Thyroid gland (tissue), 4 donors: ENCODE results near the gene TMC1.

Experiments used
- CTCF ChIP-seq, 6 experiments: fragments of 200-600 bp in 3 of 6; fragments of 450-650 bp in 3 of 6; sonication (generic) in 3 of 6; IDR thresholded peaks; one replicate each; pipeline ENCODE4 v1.5.1; 2016 to 2019; ENCODE audit warnings: antibody characterized with exemption in 6 of 6, mild to moderate bottlenecking in 2 of 6, inconsistent platforms in 1 of 6, moderate library complexity in 1 of 6
- POLR2A ChIP-seq, 2 donors: fragments of 450-650 bp; IDR thresholded peaks; one replicate each; pipeline ENCODE4 v1.6.1; 2017; ENCODE audit warnings: antibody characterized with exemption in 2 of 2, mild to moderate bottlenecking in 2 of 2, moderate library complexity in 1 of 2

- no peak for TF ChIP-seq CTCF (IDR thresholded peaks at IDR 0.05)
- no peak for TF ChIP-seq POLR2A (IDR thresholded peaks at IDR 0.05)
Observed at GRCh38 chr9:72855321-72855720, 333.9 kb downstream of the TMC1 start.
